ENCODE measurements around the gene CHMP5. TPM values are rescaled to one million over a fixed set of nuclear protein-coding genes. Genes with fewer than 3 reads are reported as not detected.

The CHMP5 gene
- total RNA-seq, 1 experiment from 2014 or later = 47.6 TPM

DNA sequence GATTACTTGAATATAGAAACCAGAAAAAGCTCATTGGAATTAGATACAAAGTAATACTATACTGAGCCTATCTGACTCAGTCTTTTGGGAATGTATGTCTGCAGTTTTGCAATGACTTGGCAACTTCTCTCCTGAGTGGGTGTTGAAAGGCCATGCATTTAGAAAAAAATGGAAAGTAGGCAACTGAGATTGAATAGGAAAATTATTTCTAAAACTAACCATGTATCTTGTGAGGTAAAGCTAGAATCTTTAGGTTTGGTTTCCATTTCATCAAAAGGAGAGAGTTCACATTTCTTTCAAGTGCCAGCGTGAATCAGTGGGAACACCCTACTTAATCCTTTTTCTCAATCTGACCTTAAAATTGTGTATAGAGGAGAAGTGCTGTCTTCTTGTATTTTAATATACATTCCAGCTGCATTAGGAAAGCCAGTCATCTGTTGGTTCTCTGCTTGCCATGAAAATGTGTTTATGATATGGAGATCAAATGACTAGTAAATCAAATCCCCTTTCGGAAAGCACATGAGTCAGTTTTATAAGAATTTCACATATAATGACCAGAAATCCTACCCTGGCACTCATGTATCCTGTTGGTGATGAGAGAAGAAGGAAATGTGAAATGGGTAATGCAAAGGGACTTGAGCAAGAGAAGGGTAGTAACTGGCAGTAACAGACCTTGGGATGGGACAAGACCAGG, 55.9 kb downstream of the CHMP5 start:
- no CpG with 5 or more reads among the region's 2 CpGs for WGBS (ENCODE audit: extremely low coverage, insufficient read length, low lambda C conversion rate)
- H2BK20ac ChIP-seq (ENCODE audit: low read depth, low read length, poor library complexity, severe bottlenecking) = no peak overlapping the region
- no peak overlapping the region for H4K91ac ChIP-seq (ENCODE audit: insufficient read length, low read depth, low read length)
- DNase-seq = no peak
- H3K4me1 ChIP-seq (ENCODE audit: insufficient read depth, low read length) = no peaks in the 10 kb centered on the region
- H3K23me2 ChIP-seq (ENCODE audit: insufficient read length, low read depth, low read length, poor library complexity, severe bottlenecking) = no peaks in the 10 kb centered on the region
- H3K79me1 ChIP-seq (ENCODE audit: insufficient read depth, low read depth, low read length, poor library complexity, severe bottlenecking) = no peaks in the 10 kb centered on the region
- H3K4me2 ChIP-seq (ENCODE audit: insufficient read depth, insufficient read length, low read length) = no peak overlapping the region
- no peak overlapping the region for H4K5ac ChIP-seq (ENCODE audit: insufficient read length, low read depth, low read length)
- H2BK15ac ChIP-seq (ENCODE audit: low read depth, low read length) = no peak overlapping the region
- H3K27ac ChIP-seq (ENCODE audit: insufficient read length, low read depth, low read length) = no peak overlapping the region
- H3K56ac ChIP-seq (ENCODE audit: insufficient read length, low read depth, low read length) = no peak overlapping the region
- no peak overlapping the region for H3K9ac ChIP-seq (ENCODE audit: extremely low read depth, insufficient read length, low read length)
- H3K79me2 ChIP-seq (ENCODE audit: insufficient read depth, low read length) = no peaks in the 10 kb centered on the region
- no peak overlapping the region for H3K23ac ChIP-seq (ENCODE audit: insufficient read length, low read depth, low read length)
- H3K4me1 Mint-ChIP-seq = no peaks in the 10 kb centered on the region
- H3K18ac ChIP-seq (ENCODE audit: insufficient read length, low read depth, low read length) = no peak overlapping the region
- H2AK5ac ChIP-seq (ENCODE audit: insufficient read length, low read length) = no peak overlapping the region
- H3K14ac ChIP-seq (ENCODE audit: insufficient read depth, low read length) = no peak overlapping the region
- H4K8ac ChIP-seq (replicated peaks; ENCODE audit: insufficient read length, low read depth, low read length) = no peak overlapping the region
- H3T11ph ChIP-seq (ENCODE audit: low read length) = no peak overlapping the region
- peaks cover 30 to 74% (median 58%) of the 10 kb centered on the region in 3 experiments for H3K36me3 Mint-ChIP-seq (ENCODE audit: insufficient read depth in 1 of 3, low read depth in 3 of 3)
- H2BK12ac ChIP-seq (ENCODE audit: insufficient read length, low read depth, low read length) = no peak overlapping the region
- no peak overlapping the region for H2BK5ac ChIP-seq (ENCODE audit: insufficient read length, low read length)
- no peaks in the 10 kb centered on the region for H4K20me1 ChIP-seq (ENCODE audit: control insufficient read depth, insufficient read depth, insufficient read length)
- no peaks in the 10 kb centered on the region for H3K9me3 ChIP-seq (ENCODE audit: control insufficient read depth, low read depth, low read length)
- no peak overlapping the region for H3K4ac ChIP-seq (ENCODE audit: low read depth, low read length)
- H2AFZ ChIP-seq (ENCODE audit: low read length) = no peak overlapping the region
- H3K27ac Mint-ChIP-seq = no peak overlapping the region
- H2BK120ac ChIP-seq (ENCODE audit: low read depth, low read length, poor library complexity, severe bottlenecking) = no peak overlapping the region
- no peaks in the 10 kb centered on the region for H3K27me3 ChIP-seq (ENCODE audit: insufficient read depth, low read length)
- no peak overlapping the region for H3K4me3 Mint-ChIP-seq
- no peaks in the 10 kb centered on the region for H3K9me3 Mint-ChIP-seq
- H3K27me3 Mint-ChIP-seq (ENCODE audit: low read depth) = no peaks in the 10 kb centered on the region
- TF ChIP-seq, protein P1, sequence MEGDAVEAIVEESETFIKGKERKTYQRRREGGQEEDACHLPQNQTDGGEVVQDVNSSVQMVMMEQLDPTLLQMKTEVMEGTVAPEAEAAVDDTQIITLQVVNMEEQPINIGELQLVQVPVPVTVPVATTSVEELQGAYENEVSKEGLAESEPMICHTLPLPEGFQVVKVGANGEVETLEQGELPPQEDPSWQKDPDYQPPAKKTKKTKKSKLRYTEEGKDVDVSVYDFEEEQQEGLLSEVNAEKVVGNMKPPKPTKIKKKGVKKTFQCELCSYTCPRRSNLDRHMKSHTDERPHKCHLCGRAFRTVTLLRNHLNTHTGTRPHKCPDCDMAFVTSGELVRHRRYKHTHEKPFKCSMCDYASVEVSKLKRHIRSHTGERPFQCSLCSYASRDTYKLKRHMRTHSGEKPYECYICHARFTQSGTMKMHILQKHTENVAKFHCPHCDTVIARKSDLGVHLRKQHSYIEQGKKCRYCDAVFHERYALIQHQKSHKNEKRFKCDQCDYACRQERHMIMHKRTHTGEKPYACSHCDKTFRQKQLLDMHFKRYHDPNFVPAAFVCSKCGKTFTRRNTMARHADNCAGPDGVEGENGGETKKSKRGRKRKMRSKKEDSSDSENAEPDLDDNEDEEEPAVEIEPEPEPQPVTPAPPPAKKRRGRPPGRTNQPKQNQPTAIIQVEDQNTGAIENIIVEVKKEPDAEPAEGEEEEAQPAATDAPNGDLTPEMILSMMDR (conservative IDR thresholded peaks at IDR 0.05) = no peak

All from H9 (cell line).